HG02623 (cell line): ENCODE data around the gene TSPAN5.

ENCODE experiments used
- ATAC-seq: cut with Tn5 transposase; IDR thresholded peaks from one replicate; pipeline ENCODE4 v1.9.1; 2021; ENCODE audit warnings: moderate library complexity; ENCODE audit not compliant: unreplicated experiment

Gene TSPAN5

GRCh38 chr4:98673978-98674377 is 15.6 kb upstream of the TSPAN5 start:
- no peak for ATAC-seq

- no peak for ATAC-seq
These were observed 14.9 kb upstream of the TSPAN5 start for GRCh38 chr4:98673288-98673644.

GRCh38 chr4:98672583-98673287 is 14.3 kb upstream of the TSPAN5 start:
- no peak for ATAC-seq

- ATAC-seq = no peak
These were observed 12.7 kb upstream of the TSPAN5 start for GRCh38 chr4:98671131-98671530.

- no peak for ATAC-seq
These were observed 11.8 kb upstream of the TSPAN5 start for GRCh38 chr4:98670186-98670585.

GRCh38 chr4:98669577-98669976 is 11.2 kb upstream of the TSPAN5 start:
- ATAC-seq = no peak

- no peak for ATAC-seq
These were observed 6.5 kb upstream of the TSPAN5 start for GRCh38 chr4:98664959-98665358.

- ATAC-seq = peak; percentile 72
These were observed 5.0 kb upstream of the TSPAN5 start for GRCh38 chr4:98663226-98664006.

- no peak for ATAC-seq
These were observed 4.3 kb upstream of the TSPAN5 start for GRCh38 chr4:98662626-98663225.

GRCh38 chr4:98662055-98662453 is 3.6 kb upstream of the TSPAN5 start:
- ATAC-seq = no peak

- no peak for ATAC-seq
These were observed 3.1 kb upstream of the TSPAN5 start for GRCh38 chr4:98661371-98662054.

- ATAC-seq = no peak
These were observed 1.5 kb upstream of the TSPAN5 start for GRCh38 chr4:98659741-98660462.

- no peak for ATAC-seq
These were observed 738 bp upstream of the TSPAN5 start for GRCh38 chr4:98659106-98659592.

- peak; percentile 17 for ATAC-seq
These were observed 702 bp downstream of the TSPAN5 start for GRCh38 chr4:98657531-98658286.

- ATAC-seq = no peak
These were observed 1.5 kb downstream of the TSPAN5 start for GRCh38 chr4:98656886-98657285.

- no peak for ATAC-seq
These were observed 2.0 kb downstream of the TSPAN5 start for GRCh38 chr4:98656443-98656842.

GRCh38 chr4:98653890-98654867 is 4.2 kb downstream of the TSPAN5 start:
- ATAC-seq = no peak

- no peak for ATAC-seq
These were observed 5.4 kb downstream of the TSPAN5 start for GRCh38 chr4:98652996-98653395.

- ATAC-seq = no peak
These were observed 9.8 kb downstream of the TSPAN5 start for GRCh38 chr4:98648602-98649001.
